ENCODE data around the gene ZFP14. TPM values are rescaled to one million over a fixed set of nuclear protein-coding genes. Genes with fewer than 3 reads are reported as not detected.

Gene ZFP14
- total and polyA plus RNA-seq, 4 donors = 0.43 to 5.1 (median 3.4) TPM

DNA sequence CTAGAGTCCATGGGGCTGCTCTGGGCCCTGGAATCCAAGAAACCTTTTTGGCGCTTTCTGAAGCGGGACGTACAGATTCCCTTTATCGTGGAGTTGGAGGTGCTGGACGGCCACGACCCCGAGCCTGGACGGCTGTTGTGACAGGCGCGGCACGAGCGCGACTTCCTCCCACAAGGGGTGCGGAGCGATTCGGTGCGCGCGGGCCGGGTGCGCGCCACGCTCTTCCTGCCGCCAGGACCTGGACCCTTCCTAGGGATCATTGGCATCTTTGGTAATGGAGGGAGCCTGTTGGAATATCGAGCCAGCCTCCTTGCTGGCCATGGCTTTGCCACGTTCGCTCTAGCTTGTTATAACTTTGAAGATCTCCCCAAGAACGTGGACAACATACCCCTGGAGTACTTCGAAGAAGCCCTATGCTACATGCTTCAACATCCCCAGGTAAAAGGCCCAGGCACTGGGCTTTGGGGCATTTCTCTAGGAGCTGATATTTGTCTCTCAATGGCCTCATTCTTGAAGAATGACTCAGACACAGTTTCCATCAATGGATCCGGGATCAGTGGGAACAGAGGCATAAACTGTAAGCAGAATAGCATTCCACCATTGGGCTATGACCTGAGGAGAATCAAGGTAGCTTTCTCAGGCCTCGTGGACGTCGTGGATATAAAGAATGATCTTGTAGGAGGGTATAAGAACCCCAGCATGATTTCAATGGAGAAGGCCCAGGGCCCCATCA lies 42.9 kb upstream of the ZFP14 start:
- DNase-seq (ENCODE audit: low spot score) = no peak
- no peak overlapping the region for H3K9ac ChIP-seq (ENCODE audit: low read depth in 1 of 2, low read length in 2 of 2)
- TF ChIP-seq REST (IDR thresholded peaks at IDR 0.05) (no peak), TAF1 (conservative IDR thresholded peaks at IDR 0.05) (no peak), YY1 (IDR thresholded peaks at IDR 0.05) (no peak), SP1 (IDR thresholded peaks at IDR 0.05) (no peak), ZBTB33 (IDR thresholded peaks at IDR 0.05) (no peak), GABPA (IDR thresholded peaks at IDR 0.05 in 1 of 2, conservative IDR thresholded peaks at IDR 0.05 in 1 of 2) (no peak), RAD21 (IDR thresholded peaks at IDR 0.05) (no peak), RXRA (IDR thresholded peaks at IDR 0.05) (no peak), FOXA1 (IDR thresholded peaks at IDR 0.05) (no peak), HNF4G (IDR thresholded peaks at IDR 0.05) (no peak), EGR1 (IDR thresholded peaks at IDR 0.05; ENCODE audit: low read depth in 2 of 2) (no peak), ATF3 (IDR thresholded peaks at IDR 0.05) (no peak), CTCF (IDR thresholded peaks at IDR 0.05; ENCODE audit: low read depth, low read length, missing input control) (no peak), NR2F2 (IDR thresholded peaks at IDR 0.05) (no peak), HNF4A (conservative IDR thresholded peaks at IDR 0.05) (no peak), JUND (IDR thresholded peaks at IDR 0.05) (no peak), FOXA2 (IDR thresholded peaks at IDR 0.05) (no peak)
- TF ChIP-seq, protein P1, sequence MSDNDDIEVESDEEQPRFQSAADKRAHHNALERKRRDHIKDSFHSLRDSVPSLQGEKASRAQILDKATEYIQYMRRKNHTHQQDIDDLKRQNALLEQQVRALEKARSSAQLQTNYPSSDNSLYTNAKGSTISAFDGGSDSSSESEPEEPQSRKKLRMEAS (IDR thresholded peaks at IDR 0.05) = no peak
- peaks cover 0 to 5% (median 4%) of the 10 kb centered on the region in 4 donors for H3K4me1 ChIP-seq (ENCODE audit: control insufficient read depth in 4 of 4, insufficient read depth in 4 of 4, low read length in 3 of 4)
- peaks cover 19 to 33% (median 29%) of the 10 kb centered on the region in 4 donors for H3K9me3 ChIP-seq (ENCODE audit: control insufficient read depth in 4 of 4, low read length in 3 of 4)
- peaks cover 0 to 5% (median 0%) of the 10 kb centered on the region in 4 donors for H3K27me3 ChIP-seq (ENCODE audit: control insufficient read depth in 4 of 4, insufficient read depth in 4 of 4, low read length in 3 of 4)
- H3K27ac ChIP-seq (ENCODE audit: low read depth in 1 of 2, low read length in 2 of 2) = peak overlapping the region in 1 of 2 donors; percentile 25
- H3K36me3 ChIP-seq (ENCODE audit: control insufficient read depth in 4 of 4, insufficient read depth in 3 of 4, low read depth in 1 of 4, low read length in 3 of 4) = peaks cover 0 to 2% (median 0%) of the 10 kb centered on the region in 4 donors
- peak overlapping the region in 2 of 3 donors; percentile 42 to 47 for H3K4me3 ChIP-seq (ENCODE audit: low read depth in 1 of 3, low read length in 3 of 3)
- 29% methylated on average over 33 of the region's 33 CpGs for WGBS
